ENCODE data around the gene NR2F6. TPM values are rescaled to one million over a fixed set of nuclear protein-coding genes. Genes with fewer than 3 reads are reported as not detected.
A peak's percentile ranks its signal among the peaks of the same experiment; 100 is the strongest.

The NR2F6 gene
- polyA plus RNA-seq, 1 donor (not counting 4 experiments of a cell fraction or from before 2014, with no cell fraction given): 12.3 TPM

DNA sequence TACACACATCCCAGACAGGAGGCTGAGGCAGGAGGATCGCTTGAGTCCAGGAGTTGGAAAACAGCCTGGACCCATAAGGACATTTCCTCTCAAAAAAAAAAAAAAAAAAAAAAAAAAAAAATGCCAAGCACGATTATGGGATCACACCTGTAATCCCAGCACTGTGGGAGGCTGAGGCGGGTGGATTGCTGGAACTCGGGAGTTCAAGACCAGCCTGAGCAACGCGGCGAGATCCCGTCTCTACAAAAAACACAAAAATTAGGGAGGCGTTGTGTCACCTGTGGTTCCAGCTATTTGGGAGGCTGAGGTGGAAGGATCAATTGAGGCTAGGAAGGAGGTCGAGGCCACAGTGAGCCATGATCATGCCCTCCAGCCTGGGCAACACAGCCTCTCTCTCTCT, 20.7 kb downstream of the NR2F6 start:
- FAIRE-seq (no peak), DNase-seq (ENCODE audit: low read depth, low spot score) (no peak)
- no peaks in the 10 kb centered on the region for H3K79me2 ChIP-seq (ENCODE audit: control insufficient read depth, insufficient read depth, low read length)
- no peak overlapping the region for H3K27ac ChIP-seq (ENCODE audit: control insufficient read depth, insufficient read depth, low read length)
- H3K9me3 ChIP-seq (ENCODE audit: control insufficient read depth, low read depth, low read length): no peaks in the 10 kb centered on the region
- H3K27me3 ChIP-seq (ENCODE audit: control insufficient read depth, extremely low read depth, insufficient read depth, low read length): no peaks in the 10 kb centered on the region
- dilution Hi-C loops (cut with MboI; ENCODE audit: extremely low pct_ligation_motif_present, low sequenced_read_pairs): no loop called here
- no peaks in the 10 kb centered on the region for H4K20me1 ChIP-seq (ENCODE audit: control insufficient read depth, extremely low read depth, insufficient read depth, low read length)
- peaks cover 5% of the 10 kb centered on the region for H3K4me1 ChIP-seq (ENCODE audit: control insufficient read depth, extremely low read depth, insufficient read depth, low read length)
- peaks cover 0 to 2% of the 10 kb centered on the region in 2 experiments for H3K36me3 ChIP-seq (ENCODE audit: control insufficient read depth in 2 of 2, extremely low read depth in 1 of 2, insufficient read depth in 2 of 2, low read length in 2 of 2)
- H3K9me1 ChIP-seq (ENCODE audit: control insufficient read depth, extremely low read depth, insufficient read depth, low read length): no peaks in the 10 kb centered on the region
- TF ChIP-seq, protein P1, sequence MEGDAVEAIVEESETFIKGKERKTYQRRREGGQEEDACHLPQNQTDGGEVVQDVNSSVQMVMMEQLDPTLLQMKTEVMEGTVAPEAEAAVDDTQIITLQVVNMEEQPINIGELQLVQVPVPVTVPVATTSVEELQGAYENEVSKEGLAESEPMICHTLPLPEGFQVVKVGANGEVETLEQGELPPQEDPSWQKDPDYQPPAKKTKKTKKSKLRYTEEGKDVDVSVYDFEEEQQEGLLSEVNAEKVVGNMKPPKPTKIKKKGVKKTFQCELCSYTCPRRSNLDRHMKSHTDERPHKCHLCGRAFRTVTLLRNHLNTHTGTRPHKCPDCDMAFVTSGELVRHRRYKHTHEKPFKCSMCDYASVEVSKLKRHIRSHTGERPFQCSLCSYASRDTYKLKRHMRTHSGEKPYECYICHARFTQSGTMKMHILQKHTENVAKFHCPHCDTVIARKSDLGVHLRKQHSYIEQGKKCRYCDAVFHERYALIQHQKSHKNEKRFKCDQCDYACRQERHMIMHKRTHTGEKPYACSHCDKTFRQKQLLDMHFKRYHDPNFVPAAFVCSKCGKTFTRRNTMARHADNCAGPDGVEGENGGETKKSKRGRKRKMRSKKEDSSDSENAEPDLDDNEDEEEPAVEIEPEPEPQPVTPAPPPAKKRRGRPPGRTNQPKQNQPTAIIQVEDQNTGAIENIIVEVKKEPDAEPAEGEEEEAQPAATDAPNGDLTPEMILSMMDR (optimal IDR thresholded peaks at IDR 0.05 in 1 of 3, IDR thresholded peaks at IDR 0.05 in 1 of 3, conservative IDR thresholded peaks at IDR 0.05 in 1 of 3; ENCODE audit: extremely low read depth in 1 of 3, insufficient read depth in 2 of 3, low read length in 3 of 3): no peak
- TF ChIP-seq EZH2 (IDR thresholded peaks at IDR 0.05; ENCODE audit: low read length): no peak
- H3K9ac ChIP-seq (ENCODE audit: control insufficient read depth, extremely low read depth, insufficient read depth, low read length): no peak overlapping the region
- no peak overlapping the region for H3K4me3 ChIP-seq (ENCODE audit: control insufficient read depth in 2 of 3, extremely low read depth in 1 of 3, insufficient read depth in 2 of 3, low read depth in 1 of 3, low read length in 3 of 3)
- no peak overlapping the region for H2AFZ ChIP-seq (ENCODE audit: control insufficient read depth, low read length)
- no peak overlapping the region for H3K4me2 ChIP-seq (ENCODE audit: control insufficient read depth, extremely low read depth, insufficient read depth, low read depth, low read length)

DNA sequence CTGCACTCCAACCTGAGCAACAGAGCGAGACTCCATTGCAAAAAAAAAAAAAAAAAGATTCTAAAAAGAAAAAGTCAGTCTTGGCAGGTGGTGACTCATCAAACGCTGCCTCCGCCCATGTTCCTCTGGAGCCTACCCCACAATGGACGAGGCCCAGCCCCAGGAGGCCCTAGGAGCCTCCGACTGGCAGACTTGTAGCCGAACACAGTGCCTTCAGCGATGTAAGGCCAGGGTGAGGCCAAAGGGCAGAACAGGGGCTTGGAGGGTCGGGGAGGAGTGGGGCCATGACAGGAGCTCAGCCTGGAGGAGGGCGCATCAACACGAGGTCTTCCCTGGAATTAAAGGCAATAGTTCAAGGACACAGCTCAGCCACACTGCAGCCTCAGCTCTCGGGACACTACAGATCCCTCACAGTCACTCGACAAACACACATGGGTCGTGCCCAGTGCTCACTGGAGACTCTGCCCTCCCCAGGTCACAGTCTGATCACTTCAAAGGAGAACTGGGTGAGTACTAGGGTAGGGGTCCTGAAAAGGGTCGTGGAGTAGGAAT, 25.4 kb downstream of the NR2F6 start:
- Histone ChIP-seq H3K4me1 (ENCODE audit: control insufficient read depth, extremely low read depth, insufficient read depth, low read length) (peaks cover 8% of the 10 kb centered on the region), H4K20me1 (ENCODE audit: control insufficient read depth, extremely low read depth, insufficient read depth, low read length) (no peaks in the 10 kb centered on the region), H2AFZ (ENCODE audit: control insufficient read depth, low read length) (peak overlapping the region; percentile 66), H3K9me1 (ENCODE audit: control insufficient read depth, extremely low read depth, insufficient read depth, low read length) (no peaks in the 10 kb centered on the region), H3K9me3 (ENCODE audit: control insufficient read depth, low read depth, low read length) (no peaks in the 10 kb centered on the region), H3K36me3 (ENCODE audit: control insufficient read depth in 2 of 2, extremely low read depth in 1 of 2, insufficient read depth in 2 of 2, low read length in 2 of 2) (peaks cover 2 to 12% of the 10 kb centered on the region in 2 experiments), H3K4me2 (ENCODE audit: control insufficient read depth, extremely low read depth, insufficient read depth, low read depth, low read length) (peak overlapping the region; percentile 59), H3K9ac (ENCODE audit: control insufficient read depth, extremely low read depth, insufficient read depth, low read length) (peak overlapping the region; percentile 60), H3K27me3 (ENCODE audit: control insufficient read depth, extremely low read depth, insufficient read depth, low read length) (no peaks in the 10 kb centered on the region), H3K4me3 (ENCODE audit: control insufficient read depth in 2 of 3, extremely low read depth in 1 of 3, insufficient read depth in 2 of 3, low read depth in 1 of 3, low read length in 3 of 3) (no peak overlapping the region), H3K79me2 (ENCODE audit: control insufficient read depth, insufficient read depth, low read length) (no peaks in the 10 kb centered on the region), H3K27ac (ENCODE audit: control insufficient read depth, insufficient read depth, low read length) (peak overlapping the region; percentile 23)
- DNase-seq (ENCODE audit: low read depth, low spot score) (no peak), FAIRE-seq (peak; percentile 66)
- TF ChIP-seq, protein P1 (optimal IDR thresholded peaks at IDR 0.05 in 1 of 3, IDR thresholded peaks at IDR 0.05 in 1 of 3, conservative IDR thresholded peaks at IDR 0.05 in 1 of 3; ENCODE audit: extremely low read depth in 1 of 3, insufficient read depth in 2 of 3, low read length in 3 of 3): no peak
- no peak for TF ChIP-seq EZH2 (IDR thresholded peaks at IDR 0.05; ENCODE audit: low read length)
- dilution Hi-C loops (cut with MboI; ENCODE audit: extremely low pct_ligation_motif_present, low sequenced_read_pairs): no loop called here

All from keratinocyte (primary cell).